ENCODE measurements around the gene RERE. TPM values are rescaled to one million over a fixed set of nuclear protein-coding genes. Genes with fewer than 3 reads are reported as not detected.
"Not testable (repeated sequence)": the region's sequence is repeated elsewhere in the genome, so short reads cannot be mapped to it uniquely, and the experiment has no call there.

RERE gene
- total and polyA plus RNA-seq, 2 experiments from 2014 or later: 39.8 to 62.8 TPM

- Histone ChIP-seq H3K4me2 (no peak overlapping the region), H3K4me3 (no peak overlapping the region), H3K9me3 (ENCODE audit: low read depth) (no peaks in the 10 kb centered on the region), H3K27ac (no peak overlapping the region), H4K20me1 (ENCODE audit: insufficient read depth, poor library complexity, severe bottlenecking) (peaks cover 41% of the 10 kb centered on the region), H3K27me3 (no peaks in the 10 kb centered on the region), H3K36me3 (replicated peaks; ENCODE audit: insufficient read depth, low read depth) (no peaks in the 10 kb centered on the region), H3K79me2 (peaks cover 93% of the 10 kb centered on the region), H3K9me2 (replicated peaks; ENCODE audit: insufficient read depth) (no peaks in the 10 kb centered on the region), H3K4me1 (ENCODE audit: insufficient read depth) (peaks cover 13% of the 10 kb centered on the region), H2AFZ (no peak overlapping the region)
- DNase-seq (ENCODE audit: low spot score): no peak
- WGBS (ENCODE audit: low lambda C conversion rate, missing lambda C conversion rate): 57% methylated on average over 3 of the region's 3 CpGs
- TF ChIP-seq EZH2 (IDR thresholded peaks at IDR 0.05; ENCODE audit: borderline replicate concordance): no peak
Measured at GRCh38 chr1:8698012-8698630, 119.3 kb downstream of the RERE start.

- not testable (repeated sequence) for H3K4me2 ChIP-seq; H3K27ac ChIP-seq; H3K36me3 ChIP-seq (replicated peaks; ENCODE audit: insufficient read depth, low read depth); H3K9me2 ChIP-seq (replicated peaks; ENCODE audit: insufficient read depth); H3K9me3 ChIP-seq (ENCODE audit: low read depth); H3K27me3 ChIP-seq; DNase-seq (ENCODE audit: low spot score); H2AFZ ChIP-seq; H3K4me3 ChIP-seq; H3K4me1 ChIP-seq (ENCODE audit: insufficient read depth)
- H3K79me2 ChIP-seq: peaks cover 100% of the 10 kb centered on the region
- WGBS (ENCODE audit: low lambda C conversion rate, missing lambda C conversion rate): 96% methylated on average over 4 of the region's 4 CpGs
- peaks cover 55% of the 10 kb centered on the region for H4K20me1 ChIP-seq (ENCODE audit: insufficient read depth, poor library complexity, severe bottlenecking)
Measured at GRCh38 chr1:8695442-8695841, 122.0 kb downstream of the RERE start.

- WGBS (ENCODE audit: low lambda C conversion rate, missing lambda C conversion rate): 77% methylated on average over 3 of the region's 3 CpGs
- H3K27ac ChIP-seq: no peak overlapping the region
- H3K36me3 ChIP-seq (replicated peaks; ENCODE audit: insufficient read depth, low read depth): no peaks in the 10 kb centered on the region
- no peak overlapping the region for H3K4me2 ChIP-seq
- H3K79me2 ChIP-seq: peaks cover 100% of the 10 kb centered on the region
- TF ChIP-seq CTCF (IDR thresholded peaks at IDR 0.05; ENCODE audit: poor library complexity) (no peak), EZH2phosphoT487 (IDR thresholded peaks at IDR 0.05; ENCODE audit: low read depth, severe bottlenecking, unreplicated experiment) (no peak), EZH2 (IDR thresholded peaks at IDR 0.05; ENCODE audit: borderline replicate concordance) (no peak)
- H4K20me1 ChIP-seq (ENCODE audit: insufficient read depth, poor library complexity, severe bottlenecking): peaks cover 42% of the 10 kb centered on the region
- no peak overlapping the region for H2AFZ ChIP-seq
- H3K27me3 ChIP-seq: no peaks in the 10 kb centered on the region
- no peak for DNase-seq (ENCODE audit: low spot score)
- no peaks in the 10 kb centered on the region for H3K9me2 ChIP-seq (replicated peaks; ENCODE audit: insufficient read depth)
- H3K9me3 ChIP-seq (ENCODE audit: low read depth): no peaks in the 10 kb centered on the region
- no peak overlapping the region for H3K4me3 ChIP-seq
- peaks cover 3% of the 10 kb centered on the region for H3K4me1 ChIP-seq (ENCODE audit: insufficient read depth)
Measured at GRCh38 chr1:8693107-8693506, 124.3 kb downstream of the RERE start.

- Histone ChIP-seq H3K27ac (no peak overlapping the region), H3K36me3 (replicated peaks; ENCODE audit: insufficient read depth, low read depth) (no peaks in the 10 kb centered on the region), H4K20me1 (ENCODE audit: insufficient read depth, poor library complexity, severe bottlenecking) (peaks cover 47% of the 10 kb centered on the region), H3K27me3 (no peaks in the 10 kb centered on the region), H2AFZ (no peak overlapping the region), H3K4me2 (no peak overlapping the region), H3K9me3 (ENCODE audit: low read depth) (no peaks in the 10 kb centered on the region), H3K9me2 (replicated peaks; ENCODE audit: insufficient read depth) (no peaks in the 10 kb centered on the region), H3K4me3 (no peak overlapping the region), H3K79me2 (peaks cover 100% of the 10 kb centered on the region), H3K4me1 (ENCODE audit: insufficient read depth) (peaks cover 8% of the 10 kb centered on the region)
- no peak for DNase-seq (ENCODE audit: low spot score)
- TF ChIP-seq EZH2 (IDR thresholded peaks at IDR 0.05; ENCODE audit: borderline replicate concordance): no peak
- no peak for TF ChIP-seq EZH2phosphoT487 (IDR thresholded peaks at IDR 0.05; ENCODE audit: low read depth, severe bottlenecking, unreplicated experiment)
- TF ChIP-seq CTCF (IDR thresholded peaks at IDR 0.05; ENCODE audit: poor library complexity): no peak
- WGBS (ENCODE audit: low lambda C conversion rate, missing lambda C conversion rate): 81% methylated on average over 1 of the region's 1 CpG
Measured at GRCh38 chr1:8691662-8692061, 125.8 kb downstream of the RERE start.

All from hepatocyte (in vitro differentiated cells).